Stimulated activated CD4-positive, alpha-beta T cell treated with anti-CD3 and anti-CD28 coated beads, TNF-alpha, amount 100 ng/mL, for 1 hour (primary cell): ENCODE data around the gene ITGB1.
"Not testable (repeated sequence)": the region's sequence is repeated elsewhere in the genome, so short reads cannot be mapped to it uniquely, and the experiment has no call there.

Experiments
- DNase-seq, 3 donors: peaks; one replicate each; pipeline ENCODE4 v3.0.0-alpha.2; 2020; ENCODE audit warnings: low read depth in 3 of 3, low spot score in 1 of 3

ITGB1 gene

DNA sequence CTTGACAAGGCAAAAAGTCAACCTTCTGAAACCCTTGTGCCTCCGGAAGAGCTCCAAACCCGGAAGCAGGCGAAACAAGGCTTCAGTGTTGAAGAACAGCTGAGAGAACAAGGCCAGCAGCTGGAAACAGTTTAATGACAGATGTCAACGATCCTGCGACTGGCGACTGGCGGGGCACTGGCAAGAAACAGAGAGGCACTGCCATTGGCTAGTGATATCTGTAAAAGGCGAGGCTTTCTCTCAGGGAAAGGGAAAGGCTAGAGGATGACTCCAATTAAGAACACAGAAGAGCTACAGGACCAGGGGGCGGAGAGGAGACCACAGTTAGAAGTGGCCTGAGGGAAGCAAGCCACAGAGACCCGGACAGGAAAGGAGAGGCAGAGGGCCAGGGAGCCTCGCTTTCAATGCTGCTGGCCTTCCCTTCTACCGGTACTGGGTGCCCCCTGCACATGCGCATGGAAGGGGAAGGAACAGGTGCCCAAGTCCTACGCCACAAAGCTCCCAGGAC, 19.4 kb downstream of the ITGB1 start:
- no peak for DNase-seq

DNA sequence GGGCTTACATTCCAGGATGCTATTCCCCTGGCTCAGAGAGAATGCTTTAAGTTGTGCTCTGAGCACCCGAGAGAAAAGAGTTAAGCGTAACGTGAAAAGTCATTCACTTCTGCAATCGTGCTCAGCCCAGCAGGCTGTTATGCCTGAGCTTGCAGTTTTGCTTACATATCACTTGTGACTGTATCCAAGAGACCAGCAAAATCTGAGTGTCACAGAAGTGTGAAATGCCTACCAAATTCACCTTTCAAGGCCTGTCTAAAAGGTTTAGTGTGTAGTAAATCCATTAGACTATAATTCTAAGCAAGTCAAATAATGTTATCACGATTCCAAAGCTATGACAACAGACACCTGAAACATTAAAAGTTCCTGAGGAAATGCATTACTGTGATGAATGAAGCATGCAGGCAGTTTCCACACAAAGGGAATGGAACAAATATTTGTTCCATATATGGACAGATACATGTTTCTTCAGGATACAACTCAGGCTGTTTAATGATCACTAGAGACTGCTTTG, 20.1 kb downstream of the ITGB1 start:
- no peak for DNase-seq

DNA sequence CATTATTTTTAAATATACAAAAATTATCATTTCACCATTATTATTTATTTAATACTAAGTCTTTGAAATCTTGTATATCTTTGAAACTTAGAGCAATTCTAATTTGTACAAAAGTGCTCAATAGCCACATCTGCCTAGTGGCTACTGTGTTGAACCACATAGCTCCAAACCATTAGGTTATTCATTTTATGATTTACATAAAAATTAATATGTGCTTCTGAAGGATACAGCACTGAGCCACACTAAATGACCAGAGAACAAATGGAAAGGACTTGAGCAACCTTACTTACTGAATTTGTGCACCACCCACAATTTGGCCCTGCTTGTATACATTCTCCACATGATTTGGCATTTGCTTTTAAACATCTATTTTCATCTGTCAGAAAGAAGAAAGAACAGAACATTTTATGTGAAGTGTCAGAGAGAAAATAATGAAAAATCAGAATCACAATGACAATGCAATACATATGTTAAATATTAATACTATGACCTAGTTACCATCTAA, 25.8 kb downstream of the ITGB1 start:
- DNase-seq = no peak

DNA sequence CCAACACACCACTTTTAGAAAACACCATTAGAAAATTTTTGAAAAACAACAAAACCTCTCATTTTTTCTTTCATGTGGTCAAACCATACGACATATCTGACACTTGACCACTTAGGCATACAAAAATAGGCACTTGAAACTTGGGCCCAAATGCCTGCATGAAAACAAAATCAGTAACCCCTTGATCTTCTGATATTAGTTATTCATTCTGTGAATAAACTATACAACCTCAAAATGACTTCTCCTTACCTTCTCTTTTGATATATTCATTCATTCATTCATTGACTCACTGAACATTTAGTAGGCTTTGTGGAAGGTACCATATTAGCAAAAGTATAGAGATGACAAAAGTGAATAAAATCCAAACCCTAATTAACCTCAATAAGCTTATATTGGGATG, 26.4 kb downstream of the ITGB1 start:
- DNase-seq = no peak

DNA sequence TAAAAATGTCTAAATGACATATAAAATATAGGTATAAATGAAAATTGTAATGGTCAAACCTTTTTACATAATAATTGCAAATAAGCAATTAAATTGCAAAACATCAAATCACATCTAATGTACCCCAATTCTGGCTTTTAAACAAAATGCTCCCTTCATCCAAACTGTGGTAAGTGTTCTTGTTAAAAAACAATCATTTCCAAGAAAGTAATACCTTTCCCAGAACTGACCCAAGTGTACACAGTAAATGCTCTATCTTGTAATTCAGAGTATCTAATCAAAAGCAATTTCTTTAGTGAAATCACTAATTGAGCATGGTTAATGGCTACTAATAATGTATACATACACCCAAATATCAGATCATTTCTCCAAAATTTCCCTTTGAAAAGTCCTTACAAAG, 28.0 kb downstream of the ITGB1 start:
- no peak for DNase-seq

DNA sequence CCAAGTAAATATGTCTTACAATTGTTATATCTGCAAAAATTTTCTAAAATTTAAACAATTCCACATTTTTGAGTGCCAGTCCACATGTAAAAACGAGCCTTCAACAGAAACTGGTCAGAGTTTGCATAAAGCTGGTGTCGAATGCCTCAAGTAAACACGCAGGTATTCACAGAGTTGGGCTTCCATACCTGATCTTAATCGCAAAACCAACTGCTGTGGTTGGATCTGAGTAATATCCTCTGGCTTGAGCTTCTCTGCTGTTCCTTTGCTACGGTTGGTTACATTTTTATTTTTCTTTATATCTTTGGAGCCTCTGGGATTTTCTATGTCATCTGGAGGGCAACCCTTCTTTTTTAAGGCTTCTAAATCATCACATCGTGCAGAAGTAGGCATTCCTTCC, 28.4 kb downstream of the ITGB1 start:
- DNase-seq = no peak

DNA sequence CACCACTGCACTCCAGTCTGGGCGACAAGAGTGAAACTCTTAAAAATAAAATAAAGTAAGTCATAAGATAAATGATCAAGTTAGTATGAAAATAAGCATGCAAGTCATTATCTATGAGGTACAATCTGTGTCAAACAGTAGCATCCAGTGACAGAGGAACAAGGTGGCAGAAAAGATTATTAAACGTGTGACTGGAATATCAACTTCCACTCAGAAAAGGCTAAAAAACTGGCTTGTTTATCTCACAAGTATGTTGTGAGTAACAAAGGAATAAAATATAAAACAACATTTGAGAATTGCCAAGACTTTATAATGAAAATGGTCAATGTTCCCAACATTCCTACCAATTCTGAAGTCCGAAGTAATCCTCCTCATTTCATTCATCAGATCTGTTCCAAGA, 30.3 kb downstream of the ITGB1 start:
- DNase-seq = no peak

DNA sequence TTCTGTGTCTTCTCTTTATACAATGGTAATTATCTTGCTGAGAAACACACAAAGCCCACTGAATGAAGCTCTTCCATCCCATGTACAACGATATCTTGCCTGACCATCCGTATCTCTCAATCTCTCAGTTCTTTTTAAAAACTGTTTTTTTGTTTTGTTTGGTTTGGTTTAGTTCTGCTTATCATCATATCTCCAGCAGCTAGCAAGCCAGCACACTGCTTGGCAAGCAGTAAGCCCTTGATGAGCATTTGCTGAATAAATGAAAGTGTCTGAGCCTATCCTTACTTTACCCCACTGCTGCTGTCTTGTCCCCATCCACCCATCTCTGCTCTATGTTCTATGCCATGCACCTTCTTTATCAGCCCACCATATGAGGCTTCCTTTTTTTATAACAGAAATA, 34.2 kb downstream of the ITGB1 start:
- DNase-seq = no peak

DNA sequence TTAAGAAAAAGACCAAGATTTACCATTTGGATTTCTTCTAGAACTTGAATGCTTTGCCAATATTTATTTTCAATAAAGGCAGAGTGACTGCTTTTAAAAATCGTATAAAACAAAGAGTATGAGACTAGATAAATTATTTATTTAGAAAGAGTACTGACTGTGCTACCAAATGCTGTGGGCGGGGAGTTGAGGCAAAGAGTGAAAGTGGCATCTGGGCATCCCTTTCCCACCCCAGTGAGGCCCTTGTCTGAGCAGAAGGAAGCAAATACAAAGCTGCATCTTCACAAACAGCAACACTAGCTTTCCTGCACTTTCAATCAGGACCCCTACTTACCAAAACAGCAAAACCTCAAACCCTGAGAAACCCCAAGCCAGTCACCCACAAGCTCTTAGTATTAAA, 34.9 kb downstream of the ITGB1 start:
- no peak for DNase-seq

DNA sequence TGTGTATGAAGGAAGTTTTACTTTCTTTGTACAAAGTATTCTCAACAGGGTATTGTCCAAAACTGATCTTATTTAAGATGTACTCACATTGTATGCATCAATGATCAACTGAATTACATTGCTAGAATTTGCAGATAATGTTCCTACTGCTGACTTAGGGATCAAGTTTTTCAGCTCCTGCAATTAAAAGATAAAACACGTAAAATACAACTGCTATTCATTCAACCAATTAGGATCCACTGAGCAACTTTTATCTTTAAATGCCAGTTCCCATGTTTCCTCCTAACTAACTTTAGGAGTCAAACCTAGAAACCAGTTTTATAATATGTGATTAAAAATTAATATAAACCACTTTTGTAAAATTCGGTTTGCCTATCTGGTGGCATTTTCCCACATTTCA, 35.9 kb downstream of the ITGB1 start:
- DNase-seq = no peak

DNA sequence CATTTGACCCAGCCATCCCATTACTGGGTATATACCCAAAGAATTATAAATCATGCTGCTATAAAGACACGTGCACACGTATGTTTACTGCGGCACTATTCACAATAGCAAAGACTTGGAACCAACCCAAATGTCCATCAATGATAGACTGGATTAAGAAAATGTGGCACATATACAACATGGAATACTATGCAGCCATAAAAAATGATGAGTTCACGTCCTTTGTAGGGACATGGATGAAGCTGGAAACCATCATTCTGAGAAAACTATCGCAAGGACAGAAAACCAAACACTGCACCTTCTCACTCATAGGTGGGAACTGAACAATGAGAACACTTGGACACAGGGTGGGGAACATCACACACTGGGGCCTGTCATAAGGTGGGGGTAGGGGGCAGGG, 40.2 kb downstream of the ITGB1 start:
- DNase-seq = not testable (repeated sequence)

DNA sequence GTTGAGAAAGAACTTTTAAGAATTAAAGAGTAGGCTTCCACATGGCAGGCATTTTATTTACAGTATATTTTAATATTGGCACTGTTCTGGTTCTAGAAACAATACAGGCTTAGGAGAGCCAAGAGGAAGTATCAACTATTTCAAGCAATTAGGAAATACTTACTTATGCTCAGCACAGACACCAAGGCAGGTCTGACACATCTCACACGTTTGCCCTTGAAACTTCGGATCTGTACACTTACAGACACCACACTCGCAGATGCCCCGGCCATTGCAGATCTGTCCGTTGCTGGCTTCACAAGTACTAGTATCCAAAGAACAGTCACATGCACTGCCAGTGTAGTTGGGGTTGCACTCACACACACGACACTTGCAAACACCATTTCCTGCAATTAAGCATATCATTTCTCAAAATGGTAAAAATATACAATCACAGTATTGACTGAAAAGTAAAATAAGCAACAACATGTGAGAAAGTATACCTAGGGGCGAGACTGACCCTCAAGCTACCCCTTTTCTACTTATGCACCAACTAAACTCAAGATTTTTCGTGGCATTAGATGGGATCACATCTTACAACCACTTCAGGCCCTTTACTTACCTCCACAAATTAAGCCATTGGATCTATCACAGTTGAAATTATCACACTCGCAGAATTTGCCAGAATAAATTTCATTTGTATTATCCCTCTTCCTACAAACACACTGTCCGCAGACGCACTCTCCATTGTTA, 46.6 kb downstream of the ITGB1 start:
- no peak for DNase-seq

DNA sequence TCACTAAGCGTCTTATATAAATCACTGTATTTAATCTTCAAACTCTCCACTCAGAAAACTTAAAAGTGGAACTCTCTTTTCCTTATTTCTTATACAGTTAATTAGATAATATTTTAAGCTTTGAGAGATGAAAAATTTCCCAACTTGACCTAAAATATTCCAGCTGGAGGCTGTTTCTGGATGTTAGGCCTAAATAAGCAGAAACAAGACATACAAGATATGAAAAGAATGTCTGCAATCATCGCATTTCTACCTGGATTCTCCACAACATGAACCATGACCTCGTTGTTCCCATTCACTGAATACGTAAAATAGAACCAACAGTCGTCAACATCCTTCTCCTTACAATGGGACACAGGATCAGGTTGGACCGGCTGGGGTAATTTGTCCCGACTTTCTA, 48.1 kb downstream of the ITGB1 start:
- DNase-seq = not testable (repeated sequence)

DNA sequence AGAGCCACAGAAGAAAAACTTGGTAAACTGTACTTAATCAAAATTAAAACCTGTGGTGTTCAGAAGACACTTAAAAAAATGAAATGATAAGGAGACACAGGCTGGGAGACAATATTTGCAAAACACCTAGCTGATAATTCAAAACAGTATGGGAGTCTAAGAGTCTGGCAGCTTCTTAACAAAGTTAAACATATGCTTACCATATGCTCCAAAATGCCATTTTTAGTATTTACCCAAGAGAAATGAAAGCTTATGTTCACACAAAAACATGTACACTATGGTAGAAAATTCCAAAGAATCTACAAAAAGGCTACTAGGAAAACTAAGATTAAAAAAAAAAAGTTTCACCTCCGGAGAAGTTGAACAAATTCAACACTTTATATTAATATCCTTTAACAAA, 48.6 kb downstream of the ITGB1 start:
- DNase-seq = no peak

DNA sequence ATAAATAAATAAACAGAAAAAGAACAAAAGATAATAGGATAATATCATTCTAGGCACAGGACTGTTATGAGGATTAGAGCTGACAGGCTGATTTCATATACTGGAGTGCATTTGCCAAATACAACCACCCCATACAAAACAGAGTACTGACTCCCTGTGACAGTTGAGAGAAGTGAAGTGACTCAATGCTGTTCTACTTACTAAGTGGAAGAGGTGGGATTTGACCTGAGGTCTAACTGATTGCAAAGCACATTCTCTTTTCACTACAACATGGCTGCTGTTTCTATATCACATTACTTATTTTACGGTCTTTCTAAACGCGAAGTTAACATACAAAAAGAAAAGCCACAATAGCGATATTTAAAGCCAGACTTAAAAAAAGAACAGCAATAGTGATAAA, 51.4 kb downstream of the ITGB1 start:
- no peak for DNase-seq

DNA sequence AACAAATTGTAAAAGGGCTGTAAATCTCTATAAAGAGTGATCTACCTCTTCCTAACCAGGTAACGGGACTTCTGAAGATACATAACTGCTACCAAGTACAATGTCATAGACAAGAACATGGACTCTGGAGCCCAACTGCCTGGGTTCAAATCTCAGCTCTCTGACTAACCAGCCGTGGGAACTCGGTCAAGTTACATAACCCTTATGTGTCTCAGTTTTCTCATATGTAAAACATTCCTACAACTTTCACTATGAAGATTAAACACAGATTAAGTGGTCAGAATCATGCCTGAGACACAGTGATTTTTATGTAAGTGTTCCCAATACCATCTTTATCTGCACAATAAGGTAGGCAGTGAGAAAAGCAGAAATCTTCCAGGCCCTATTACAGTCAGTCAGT, 52.6 kb downstream of the ITGB1 start:
- DNase-seq = no peak

DNA sequence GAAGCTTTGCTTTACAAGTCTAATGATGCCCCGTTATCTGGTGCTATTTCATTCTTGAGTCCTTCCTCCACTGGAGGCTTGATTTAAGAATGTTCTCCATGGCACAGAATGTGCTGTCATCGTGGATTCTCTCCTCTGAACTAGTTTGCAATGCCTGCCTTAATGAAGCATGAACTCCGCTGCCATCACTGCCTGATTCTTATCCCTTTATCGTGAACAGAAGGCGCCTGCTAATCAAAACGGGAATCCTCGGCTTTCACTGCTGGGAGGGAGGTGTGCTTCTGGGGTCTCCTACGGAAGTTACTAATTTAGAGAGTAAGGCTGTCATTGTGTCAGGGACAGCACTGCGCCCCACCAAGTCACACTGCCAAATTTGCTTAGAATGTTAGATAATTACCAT, 56.2 kb downstream of the ITGB1 start:
- DNase-seq = no peak

DNA sequence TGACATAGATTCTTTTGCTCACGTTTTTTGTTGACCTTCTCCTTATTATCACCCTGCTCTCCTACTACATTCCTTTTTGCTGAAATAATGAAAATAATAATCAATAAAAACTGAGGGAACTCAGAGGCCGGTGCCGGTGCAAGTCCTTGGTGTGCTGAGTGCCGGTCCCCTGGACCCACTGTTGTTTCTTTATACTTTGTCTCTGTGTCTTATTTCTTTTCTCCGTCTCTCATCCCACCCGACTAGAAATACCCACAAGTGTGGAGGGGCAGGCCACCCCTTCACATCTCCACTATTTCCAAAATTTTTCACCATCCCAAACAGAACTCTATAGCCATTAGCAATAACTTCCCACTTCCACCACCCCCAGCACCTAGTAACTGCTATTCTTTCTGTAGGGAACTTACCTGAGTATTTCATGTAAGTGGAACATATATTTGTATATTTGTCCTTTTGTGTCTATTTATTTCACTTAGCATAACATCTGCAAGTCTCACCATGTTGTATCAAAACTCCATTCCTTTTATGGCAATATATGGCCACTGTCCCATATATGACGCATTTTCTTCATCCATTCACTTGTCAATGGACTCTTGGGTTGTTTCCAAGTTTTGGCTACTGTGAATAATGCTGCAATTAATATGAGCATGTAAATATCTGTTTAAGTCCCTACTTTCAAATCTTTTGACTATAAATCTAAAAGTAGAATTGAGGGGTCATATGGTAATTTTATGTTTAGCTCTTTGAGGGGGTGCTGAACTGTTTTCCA, 62.6 kb downstream of the ITGB1 start:
- not testable (repeated sequence) for DNase-seq

DNA sequence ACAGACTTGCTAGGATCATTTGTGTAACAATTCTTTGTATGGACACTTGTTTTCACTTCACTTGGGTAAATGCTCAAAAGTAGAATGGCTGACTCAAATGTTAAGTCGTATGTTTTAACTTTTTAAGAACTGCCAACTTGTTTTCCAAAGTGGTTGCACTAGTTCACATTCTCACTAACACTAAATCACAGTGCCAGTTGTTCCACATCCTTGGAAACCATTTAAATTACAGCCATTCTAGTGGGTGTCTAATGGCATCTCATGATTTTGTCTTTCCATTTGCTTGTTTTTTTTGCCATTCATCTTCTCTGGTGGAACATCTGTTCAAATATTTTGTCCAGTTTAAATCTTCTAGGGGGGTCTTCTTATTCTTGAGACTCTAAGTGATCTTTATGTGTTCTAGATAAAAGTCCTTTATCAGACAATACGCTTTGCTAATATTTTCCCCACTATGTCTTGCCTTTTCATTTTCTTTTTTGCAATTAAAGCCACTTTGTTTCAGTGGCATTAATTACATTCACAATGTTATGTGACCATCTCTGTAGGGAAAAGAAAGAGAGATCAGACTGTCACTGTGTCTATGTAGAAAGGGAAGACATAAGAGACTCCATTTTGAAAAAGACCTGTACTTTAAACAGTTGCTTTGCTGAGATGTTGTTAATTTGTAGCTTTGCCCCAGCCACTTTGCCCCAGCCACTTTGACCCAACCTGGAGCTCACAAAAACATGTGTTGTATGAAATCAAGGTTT, 63.9 kb downstream of the ITGB1 start:
- no peak for DNase-seq

DNA sequence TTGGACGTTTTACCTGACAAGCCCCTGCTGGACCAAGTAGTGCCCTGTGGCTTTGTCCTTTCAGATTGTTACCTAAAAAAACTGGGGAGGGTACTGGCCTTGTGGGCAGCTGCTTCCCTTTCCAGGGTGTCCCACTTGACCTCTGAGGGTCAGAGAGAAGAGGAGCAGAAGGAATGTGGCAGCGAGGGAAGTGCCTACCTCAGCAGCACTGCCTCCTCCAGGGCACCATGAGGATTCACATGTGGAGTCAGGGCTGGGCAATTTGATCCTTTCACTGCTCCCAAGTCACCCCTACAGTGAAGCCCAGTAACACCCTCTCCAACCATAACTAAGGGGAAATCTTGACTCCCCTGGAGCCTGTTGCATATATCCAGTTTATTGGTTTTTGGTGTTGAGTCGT, 64.6 kb downstream of the ITGB1 start:
- DNase-seq = no peak

DNA sequence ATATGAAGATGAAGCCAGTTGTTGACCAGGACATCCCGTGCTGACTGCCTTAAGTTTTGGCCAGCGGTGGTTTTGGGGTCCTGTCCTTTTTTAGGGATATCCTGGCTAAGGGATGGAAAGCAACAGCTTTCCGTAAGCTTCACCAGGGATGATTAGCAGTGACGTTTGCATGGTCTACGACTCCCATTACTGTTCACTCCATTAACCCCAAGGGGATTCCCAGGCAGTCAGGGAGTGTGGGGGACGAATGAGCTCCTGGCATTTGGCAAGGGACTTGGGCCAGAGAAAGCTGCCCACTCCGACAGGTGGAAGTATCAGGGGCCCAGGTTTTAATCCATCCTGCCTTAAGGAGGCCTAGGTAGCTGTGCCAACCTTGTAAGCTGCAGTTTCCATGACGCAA, 66.8 kb downstream of the ITGB1 start:
- DNase-seq = no peak

DNA sequence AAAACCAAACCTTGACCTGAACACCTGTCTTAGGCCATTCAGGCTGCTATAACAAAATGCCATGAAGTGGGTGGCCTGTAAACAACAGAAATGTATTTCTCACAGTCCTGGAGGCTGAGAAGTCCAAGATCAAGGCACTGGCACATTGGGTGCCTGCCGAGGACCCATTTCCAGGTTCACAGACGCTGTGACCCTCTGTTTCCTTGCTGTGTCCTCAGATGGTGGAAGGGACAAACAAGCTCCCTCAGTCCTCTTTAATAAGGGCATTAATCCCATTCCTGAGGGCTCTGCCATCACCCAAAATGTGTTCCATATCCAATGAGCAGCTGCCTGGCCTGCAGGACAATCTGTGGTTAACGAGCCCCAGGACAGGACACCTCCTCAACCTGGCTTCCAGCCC, 67.6 kb downstream of the ITGB1 start:
- DNase-seq = no peak
